GM19193 (cell line): ENCODE measurements around the gene PLTP.

Experiments
- POLR2A ChIP-seq: IDR thresholded peaks from 4 replicates; pipeline ENCODE4 v1.6.1; 2011; ENCODE audit not compliant: insufficient read depth, insufficient read length; ENCODE audit errors: extremely low read depth

Gene PLTP, protein sequence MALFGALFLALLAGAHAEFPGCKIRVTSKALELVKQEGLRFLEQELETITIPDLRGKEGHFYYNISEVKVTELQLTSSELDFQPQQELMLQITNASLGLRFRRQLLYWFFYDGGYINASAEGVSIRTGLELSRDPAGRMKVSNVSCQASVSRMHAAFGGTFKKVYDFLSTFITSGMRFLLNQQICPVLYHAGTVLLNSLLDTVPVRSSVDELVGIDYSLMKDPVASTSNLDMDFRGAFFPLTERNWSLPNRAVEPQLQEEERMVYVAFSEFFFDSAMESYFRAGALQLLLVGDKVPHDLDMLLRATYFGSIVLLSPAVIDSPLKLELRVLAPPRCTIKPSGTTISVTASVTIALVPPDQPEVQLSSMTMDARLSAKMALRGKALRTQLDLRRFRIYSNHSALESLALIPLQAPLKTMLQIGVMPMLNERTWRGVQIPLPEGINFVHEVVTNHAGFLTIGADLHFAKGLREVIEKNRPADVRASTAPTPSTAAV

GRCh38 chr20:45911486-45912343 is at the start of gene PLTP:
PLTP (minus strand) TSS chr20:45912155; CDS start chr20:45911452, 703 bp downstream.
- TF ChIP-seq POLR2A = peak; percentile 17

DNA sequence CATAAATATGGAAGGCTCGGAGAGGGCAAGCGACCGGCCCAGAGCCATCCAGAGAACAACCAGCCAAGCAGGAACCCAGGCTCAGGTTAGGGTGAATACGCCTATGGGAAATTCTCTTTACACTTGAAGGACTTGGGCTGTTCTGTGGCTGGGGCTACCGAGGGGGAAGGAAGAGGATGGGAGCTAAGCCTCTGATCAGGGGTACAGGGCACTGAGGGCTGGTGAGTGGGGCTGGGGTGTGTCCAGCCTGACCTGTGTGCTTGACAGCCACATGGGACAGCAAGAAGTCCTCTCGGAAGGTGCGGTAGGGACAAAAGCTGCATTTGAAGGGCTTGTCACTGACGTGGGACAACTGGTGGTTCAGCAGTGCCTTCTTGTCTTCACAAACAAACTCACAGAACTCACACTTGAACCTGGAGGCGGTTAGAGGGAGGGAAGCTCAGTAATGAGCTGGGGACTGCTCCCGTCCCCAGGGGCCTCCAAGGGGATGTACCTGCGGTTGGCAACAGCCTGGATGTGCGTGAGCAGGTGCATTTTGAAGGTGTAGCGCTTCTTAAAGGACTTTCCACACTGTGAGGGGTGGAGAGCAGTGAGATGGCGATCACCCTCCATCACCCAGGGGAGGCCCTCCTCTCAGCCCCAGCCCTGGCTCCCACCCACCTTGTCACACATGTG is 48.1 kb upstream of the PLTP start:
- no peak for TF ChIP-seq POLR2A

DNA sequence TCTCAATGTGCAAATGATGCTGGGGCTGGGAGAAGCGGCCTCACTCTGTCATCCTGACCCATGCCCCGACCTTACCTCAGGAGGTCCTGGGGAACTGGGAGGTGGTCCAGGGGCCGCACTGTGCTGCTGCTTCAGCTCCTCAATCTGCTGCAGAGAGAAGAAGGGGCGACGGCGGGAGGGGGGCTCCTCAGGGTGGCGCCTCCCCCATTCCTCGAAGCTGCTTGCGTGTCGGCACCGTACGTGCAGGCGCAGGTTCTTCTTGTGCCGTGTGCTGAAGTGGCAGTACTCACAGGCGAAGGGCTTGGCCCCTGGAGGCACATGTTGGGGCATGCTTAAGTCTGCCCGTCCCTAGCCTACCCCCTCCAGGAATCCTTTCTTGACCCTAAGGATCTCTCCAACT is 47.2 kb upstream of the PLTP start:
- TF ChIP-seq POLR2A = no peak

- no peak for TF ChIP-seq POLR2A
Observed at GRCh38 chr20:45958593-45958992, 46.6 kb upstream of the PLTP start.

DNA sequence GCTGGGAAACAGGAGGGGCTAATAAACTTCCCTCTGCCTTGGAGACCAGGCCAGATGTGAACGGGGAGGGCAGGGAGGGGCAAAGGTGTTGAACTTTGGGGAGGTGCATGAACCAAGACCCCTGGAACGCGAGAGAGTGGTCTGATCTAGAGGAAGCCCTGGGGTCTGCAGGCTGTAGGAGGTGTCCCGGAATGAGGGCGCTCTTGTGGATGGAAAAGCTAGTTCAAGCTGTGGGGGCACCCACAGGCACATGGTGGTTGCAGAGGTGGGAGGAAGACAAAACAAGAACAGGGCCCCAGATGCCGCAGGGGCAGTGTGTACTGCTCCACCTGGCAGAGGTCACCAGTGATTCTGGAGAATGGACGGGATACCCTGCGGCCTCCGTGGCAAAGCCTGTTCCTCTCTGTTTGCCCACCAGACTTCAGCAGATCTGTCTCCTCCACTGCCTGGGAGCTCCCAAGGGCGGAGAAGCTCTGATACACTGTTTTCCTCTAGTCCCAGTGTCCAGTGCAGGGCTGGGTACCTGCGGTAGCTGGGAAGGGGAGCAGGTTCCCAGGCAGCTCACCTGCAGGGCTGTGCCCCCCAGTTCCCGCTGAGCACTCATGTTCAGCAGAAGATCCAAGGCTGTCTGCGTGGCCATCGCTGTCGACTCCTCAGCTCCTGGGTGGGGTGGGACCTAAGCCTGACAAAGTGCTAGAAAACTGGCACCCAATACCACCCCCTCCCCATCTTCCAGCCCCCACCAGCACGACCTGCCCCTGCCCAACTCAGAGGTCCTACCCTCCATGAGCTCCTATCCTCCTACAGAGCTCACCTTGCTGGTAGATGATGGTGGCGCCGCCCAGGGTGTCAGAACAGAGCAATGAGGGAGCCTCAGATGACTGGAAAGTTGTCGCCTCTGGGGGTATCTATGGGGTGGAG is 45.3 kb upstream of the PLTP start:
- TF ChIP-seq POLR2A = no peak

GRCh38 chr20:45953672-45954071 is 41.7 kb upstream of the PLTP start:
- TF ChIP-seq POLR2A = no peak

- TF ChIP-seq POLR2A = no peak
Observed at GRCh38 chr20:45952861-45953260, 40.9 kb upstream of the PLTP start.

DNA sequence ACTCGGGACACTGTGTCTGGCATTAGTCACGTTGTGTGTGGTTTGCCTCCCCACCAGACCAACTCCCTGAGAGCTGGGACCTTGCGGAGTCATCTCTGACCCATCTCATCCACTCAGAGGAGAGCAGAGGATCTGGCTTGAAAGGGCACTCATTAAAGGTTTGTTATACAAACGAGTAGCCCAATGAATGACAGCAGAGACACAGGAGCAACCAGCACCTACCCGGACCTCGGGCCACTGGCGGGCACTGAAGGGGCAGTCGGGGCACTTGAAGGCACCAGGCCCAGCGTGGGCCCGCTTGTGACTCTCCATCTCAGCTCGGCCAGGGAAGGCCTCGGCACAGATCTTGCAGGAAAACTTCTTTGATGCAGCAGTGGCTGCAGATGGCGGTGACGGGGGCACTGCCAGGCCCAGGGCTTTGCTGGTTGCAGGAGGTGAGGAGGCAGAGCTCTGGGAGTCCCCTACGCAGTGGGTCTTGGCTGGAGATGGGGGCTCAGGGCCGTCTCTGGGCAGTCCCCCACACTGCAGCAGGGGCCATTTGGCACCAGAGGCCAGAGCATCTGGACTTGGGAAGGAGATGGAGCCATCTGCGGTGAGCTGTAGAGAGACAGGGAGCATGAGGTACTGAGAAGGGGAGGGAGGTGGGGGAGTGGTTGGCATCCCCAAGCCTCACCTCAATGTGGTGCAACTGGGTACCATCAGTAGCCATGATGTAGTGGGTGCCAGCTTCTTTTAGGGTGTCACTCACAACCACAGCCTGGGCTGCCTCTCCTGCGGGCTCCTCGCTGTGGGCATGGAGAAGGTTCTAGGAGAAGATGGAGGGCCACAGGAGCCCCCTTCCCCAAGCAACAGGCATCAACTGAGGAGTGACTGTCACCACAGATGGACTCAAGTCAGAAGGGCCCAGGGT is 40.2 kb upstream of the PLTP start:
- no peak for TF ChIP-seq POLR2A

GRCh38 chr20:45950330-45950646 is 38.3 kb upstream of the PLTP start:
- no peak for TF ChIP-seq POLR2A

GRCh38 chr20:45949542-45950329 is 37.8 kb upstream of the PLTP start:
- TF ChIP-seq POLR2A = peak; percentile 21

GRCh38 chr20:45948742-45949541 is 37.0 kb upstream of the PLTP start:
- no peak for TF ChIP-seq POLR2A
